ENCODE data around the gene AADACL3.
"Not testable (repeated sequence)": the region's sequence is repeated elsewhere in the genome, so short reads cannot be mapped to it uniquely, and the experiment has no call there.

DNA sequence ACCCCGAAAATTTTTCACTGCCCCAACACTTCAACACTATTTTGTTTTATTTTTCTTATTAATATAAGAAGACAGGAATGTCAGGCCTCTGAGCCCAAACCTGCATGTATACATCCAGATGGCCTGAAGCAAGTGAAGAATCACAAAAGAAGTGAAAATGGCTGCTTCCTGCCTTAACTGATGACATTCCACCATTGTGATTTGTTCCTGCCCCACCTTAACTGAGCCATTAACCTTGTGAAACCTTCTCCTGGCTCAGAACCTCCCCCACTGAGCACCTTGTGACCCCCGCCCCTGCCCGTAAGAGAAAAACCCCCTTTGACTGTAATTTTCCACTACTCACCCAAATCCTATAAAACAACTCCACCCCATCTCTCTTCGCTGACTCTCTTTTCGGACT lies 2.3 kb upstream of the AADACL3 start:
- TF ChIP-seq SREBF1 (IDR thresholded peaks at IDR 0.05; ENCODE audit: borderline replicate concordance, low read depth, low read length); ELF1 (tag; IDR thresholded peaks at IDR 0.05); RFX5 (IDR thresholded peaks at IDR 0.05; ENCODE audit: low read depth, low read length); ZFP30 (CRISPR knock-in tag; IDR thresholded peaks at IDR 0.05; ENCODE audit: borderline replicate concordance); NFIX (CRISPR knock-in tag; IDR thresholded peaks at IDR 0.05; ENCODE audit: low read depth); ZNF274 (IDR thresholded peaks at IDR 0.05; ENCODE audit: borderline replicate concordance, low read depth, low read length); BHLHE40 (IDR thresholded peaks at IDR 0.05; ENCODE audit: low read length); NFYB (IDR thresholded peaks at IDR 0.05; ENCODE audit: extremely low read depth, insufficient read length); SIX5 (IDR thresholded peaks at IDR 0.05; ENCODE audit: borderline replicate concordance in 1 of 2, insufficient read depth in 1 of 2, low read depth in 1 of 2, low read length in 2 of 2); JUN (IDR thresholded peaks at IDR 0.05; ENCODE audit: borderline replicate concordance, low read depth, low read length); JUN (CRISPR knock-in tag; IDR thresholded peaks at IDR 0.05; ENCODE audit: borderline replicate concordance); CBX1 (IDR thresholded peaks at IDR 0.05; ENCODE audit: low read depth); SP2 (IDR thresholded peaks at IDR 0.05; ENCODE audit: extremely low read depth, low read depth, low read length, poor library complexity, severe bottlenecking): not testable (repeated sequence)
- TF ChIP-seq, protein P1, sequence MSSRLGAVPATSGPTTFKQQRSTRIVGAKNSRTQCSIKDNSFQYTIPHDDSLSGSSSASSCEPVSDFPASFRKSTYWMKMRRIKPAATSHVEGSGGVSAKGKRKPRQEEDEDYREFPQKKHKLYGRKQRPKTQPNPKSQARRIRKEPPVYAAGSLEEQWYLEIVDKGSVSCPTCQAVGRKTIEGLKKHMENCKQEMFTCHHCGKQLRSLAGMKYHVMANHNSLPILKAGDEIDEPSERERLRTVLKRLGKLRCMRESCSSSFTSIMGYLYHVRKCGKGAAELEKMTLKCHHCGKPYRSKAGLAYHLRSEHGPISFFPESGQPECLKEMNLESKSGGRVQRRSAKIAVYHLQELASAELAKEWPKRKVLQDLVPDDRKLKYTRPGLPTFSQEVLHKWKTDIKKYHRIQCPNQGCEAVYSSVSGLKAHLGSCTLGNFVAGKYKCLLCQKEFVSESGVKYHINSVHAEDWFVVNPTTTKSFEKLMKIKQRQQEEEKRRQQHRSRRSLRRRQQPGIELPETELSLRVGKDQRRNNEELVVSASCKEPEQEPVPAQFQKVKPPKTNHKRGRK (tag; IDR thresholded peaks at IDR 0.05) = not testable (repeated sequence)
- TF ChIP-seq, protein P2, sequence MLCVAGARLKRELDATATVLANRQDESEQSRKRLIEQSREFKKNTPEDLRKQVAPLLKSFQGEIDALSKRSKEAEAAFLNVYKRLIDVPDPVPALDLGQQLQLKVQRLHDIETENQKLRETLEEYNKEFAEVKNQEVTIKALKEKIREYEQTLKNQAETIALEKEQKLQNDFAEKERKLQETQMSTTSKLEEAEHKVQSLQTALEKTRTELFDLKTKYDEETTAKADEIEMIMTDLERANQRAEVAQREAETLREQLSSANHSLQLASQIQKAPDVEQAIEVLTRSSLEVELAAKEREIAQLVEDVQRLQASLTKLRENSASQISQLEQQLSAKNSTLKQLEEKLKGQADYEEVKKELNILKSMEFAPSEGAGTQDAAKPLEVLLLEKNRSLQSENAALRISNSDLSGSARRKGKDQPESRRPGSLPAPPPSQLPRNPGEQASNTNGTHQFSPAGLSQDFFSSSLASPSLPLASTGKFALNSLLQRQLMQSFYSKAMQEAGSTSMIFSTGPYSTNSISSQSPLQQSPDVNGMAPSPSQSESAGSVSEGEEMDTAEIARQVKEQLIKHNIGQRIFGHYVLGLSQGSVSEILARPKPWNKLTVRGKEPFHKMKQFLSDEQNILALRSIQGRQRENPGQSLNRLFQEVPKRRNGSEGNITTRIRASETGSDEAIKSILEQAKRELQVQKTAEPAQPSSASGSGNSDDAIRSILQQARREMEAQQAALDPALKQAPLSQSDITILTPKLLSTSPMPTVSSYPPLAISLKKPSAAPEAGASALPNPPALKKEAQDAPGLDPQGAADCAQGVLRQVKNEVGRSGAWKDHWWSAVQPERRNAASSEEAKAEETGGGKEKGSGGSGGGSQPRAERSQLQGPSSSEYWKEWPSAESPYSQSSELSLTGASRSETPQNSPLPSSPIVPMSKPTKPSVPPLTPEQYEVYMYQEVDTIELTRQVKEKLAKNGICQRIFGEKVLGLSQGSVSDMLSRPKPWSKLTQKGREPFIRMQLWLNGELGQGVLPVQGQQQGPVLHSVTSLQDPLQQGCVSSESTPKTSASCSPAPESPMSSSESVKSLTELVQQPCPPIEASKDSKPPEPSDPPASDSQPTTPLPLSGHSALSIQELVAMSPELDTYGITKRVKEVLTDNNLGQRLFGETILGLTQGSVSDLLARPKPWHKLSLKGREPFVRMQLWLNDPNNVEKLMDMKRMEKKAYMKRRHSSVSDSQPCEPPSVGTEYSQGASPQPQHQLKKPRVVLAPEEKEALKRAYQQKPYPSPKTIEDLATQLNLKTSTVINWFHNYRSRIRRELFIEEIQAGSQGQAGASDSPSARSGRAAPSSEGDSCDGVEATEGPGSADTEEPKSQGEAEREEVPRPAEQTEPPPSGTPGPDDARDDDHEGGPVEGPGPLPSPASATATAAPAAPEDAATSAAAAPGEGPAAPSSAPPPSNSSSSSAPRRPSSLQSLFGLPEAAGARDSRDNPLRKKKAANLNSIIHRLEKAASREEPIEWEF (CRISPR knock-in tag; IDR thresholded peaks at IDR 0.05) = not testable (repeated sequence)
